ENCODE results near the gene DPYSL3. TPM values are rescaled to one million over a fixed set of nuclear protein-coding genes. Genes with fewer than 3 reads are reported as not detected.

DPYSL3 gene
- polyA plus RNA-seq, 4 donors, result 2.2 to 32.0 (median 13.7) TPM

- WGBS, 3 donors, result 62 to 81% (median 67%) methylated on average over 1 of the region's 1 CpG
- FAIRE-seq, result no peak
These were observed 41.8 kb upstream of the DPYSL3 start for GRCh38 chr5:147551677-147552076.

GRCh38 chr5:147547730-147548129 is 37.9 kb upstream of the DPYSL3 start:
- no peak for FAIRE-seq

More at GRCh38 chr5:147551677-147552076, 41.8 kb upstream of the DPYSL3 start:
- H3K27me3 ChIP-seq (ENCODE audit: control insufficient read depth in 3 of 3, insufficient read depth in 3 of 3, low read length in 3 of 3), result no peaks in the 10 kb centered on the region
- H3K4me1 ChIP-seq (ENCODE audit: control insufficient read depth in 3 of 3, insufficient read depth in 2 of 3, low read depth in 1 of 3, low read length in 2 of 3), result peaks cover 0 to 4% (median 3%) of the 10 kb centered on the region in 3 donors
- no peak overlapping the region for H3K27ac ChIP-seq (ENCODE audit: low read depth in 1 of 3, low read length in 2 of 3)
- no peaks in the 10 kb centered on the region for H3K9me3 ChIP-seq (ENCODE audit: control insufficient read depth in 2 of 2, insufficient read depth in 1 of 2, low read depth in 1 of 2, low read length in 1 of 2)
- no peaks in the 10 kb centered on the region for H3K36me3 ChIP-seq (ENCODE audit: control insufficient read depth in 3 of 3, insufficient read depth in 2 of 3, low read depth in 1 of 3, low read length in 3 of 3)
- H3K4me3 ChIP-seq (ENCODE audit: low read depth in 1 of 3, low read length in 3 of 3), result no peak overlapping the region
- no peak for DNase-seq

GRCh38 chr5:147544556-147544955 is 34.7 kb upstream of the DPYSL3 start:
- no peaks in the 10 kb centered on the region for H3K36me3 ChIP-seq (ENCODE audit: control insufficient read depth in 3 of 3, insufficient read depth in 2 of 3, low read depth in 1 of 3, low read length in 3 of 3)
- H3K4me3 ChIP-seq (ENCODE audit: low read depth in 1 of 3, low read length in 3 of 3), result no peak overlapping the region
- WGBS, 3 donors, result 52 to 69% (median 57%) methylated on average over 5 of the region's 5 CpGs
- no peak for FAIRE-seq
- H3K9me3 ChIP-seq (ENCODE audit: control insufficient read depth in 2 of 2, insufficient read depth in 1 of 2, low read depth in 1 of 2, low read length in 1 of 2), result no peaks in the 10 kb centered on the region
- H3K27me3 ChIP-seq (ENCODE audit: control insufficient read depth in 3 of 3, insufficient read depth in 3 of 3, low read length in 3 of 3), result no peaks in the 10 kb centered on the region
- no peak for DNase-seq
- H3K27ac ChIP-seq (ENCODE audit: low read depth in 1 of 3, low read length in 2 of 3), result no peak overlapping the region
- H3K4me1 ChIP-seq (ENCODE audit: control insufficient read depth in 3 of 3, insufficient read depth in 2 of 3, low read depth in 1 of 3, low read length in 2 of 3), result no peaks in the 10 kb centered on the region

More at GRCh38 chr5:147547730-147548129, 37.9 kb upstream of the DPYSL3 start:
- H3K9me3 ChIP-seq (ENCODE audit: control insufficient read depth in 2 of 2, insufficient read depth in 1 of 2, low read depth in 1 of 2, low read length in 1 of 2), result no peaks in the 10 kb centered on the region
- no peaks in the 10 kb centered on the region for H3K36me3 ChIP-seq (ENCODE audit: control insufficient read depth in 3 of 3, insufficient read depth in 2 of 3, low read depth in 1 of 3, low read length in 3 of 3)
- no peaks in the 10 kb centered on the region for H3K27me3 ChIP-seq (ENCODE audit: control insufficient read depth in 3 of 3, insufficient read depth in 3 of 3, low read length in 3 of 3)
- H3K4me3 ChIP-seq (ENCODE audit: low read depth in 1 of 3, low read length in 3 of 3), result no peak overlapping the region
- H3K4me1 ChIP-seq (ENCODE audit: control insufficient read depth in 3 of 3, insufficient read depth in 2 of 3, low read depth in 1 of 3, low read length in 2 of 3), result no peaks in the 10 kb centered on the region
- peak overlapping the region in 1 of 3 donors; percentile 9 for H3K27ac ChIP-seq (ENCODE audit: low read depth in 1 of 3, low read length in 2 of 3)
- DNase-seq, result no peak
- WGBS, 3 donors, result 58 to 82% (median 73%) methylated on average over 3 of the region's 3 CpGs

- Histone ChIP-seq H3K27me3 (ENCODE audit: control insufficient read depth in 3 of 3, insufficient read depth in 3 of 3, low read length in 3 of 3) (no peaks in the 10 kb centered on the region), H3K4me3 (ENCODE audit: low read depth in 1 of 3, low read length in 3 of 3) (no peak overlapping the region), H3K36me3 (ENCODE audit: control insufficient read depth in 3 of 3, insufficient read depth in 2 of 3, low read depth in 1 of 3, low read length in 3 of 3) (no peaks in the 10 kb centered on the region), H3K4me1 (ENCODE audit: control insufficient read depth in 3 of 3, insufficient read depth in 2 of 3, low read depth in 1 of 3, low read length in 2 of 3) (no peaks in the 10 kb centered on the region), H3K27ac (ENCODE audit: low read depth in 1 of 3, low read length in 2 of 3) (no peak overlapping the region), H3K9me3 (ENCODE audit: control insufficient read depth in 2 of 2, insufficient read depth in 1 of 2, low read depth in 1 of 2, low read length in 1 of 2) (no peaks in the 10 kb centered on the region)
- 11 to 43% (median 24%) methylated on average over 1 of the region's 1 CpG for WGBS, 3 donors
- DNase-seq, result no peak
- no peak for FAIRE-seq
These were observed 29.2 kb upstream of the DPYSL3 start for GRCh38 chr5:147539053-147539452.

GRCh38 chr5:147538236-147538635 is 28.4 kb upstream of the DPYSL3 start:
- Histone ChIP-seq H3K27me3 (ENCODE audit: control insufficient read depth in 3 of 3, insufficient read depth in 3 of 3, low read length in 3 of 3) (no peaks in the 10 kb centered on the region), H3K4me3 (ENCODE audit: low read depth in 1 of 3, low read length in 3 of 3) (no peak overlapping the region), H3K9me3 (ENCODE audit: control insufficient read depth in 2 of 2, insufficient read depth in 1 of 2, low read depth in 1 of 2, low read length in 1 of 2) (no peaks in the 10 kb centered on the region), H3K4me1 (ENCODE audit: control insufficient read depth in 3 of 3, insufficient read depth in 2 of 3, low read depth in 1 of 3, low read length in 2 of 3) (no peaks in the 10 kb centered on the region), H3K36me3 (ENCODE audit: control insufficient read depth in 3 of 3, insufficient read depth in 2 of 3, low read depth in 1 of 3, low read length in 3 of 3) (no peaks in the 10 kb centered on the region), H3K27ac (ENCODE audit: low read depth in 1 of 3, low read length in 2 of 3) (no peak overlapping the region)
- no peak for DNase-seq
- 95 to 97% (median 97%) methylated on average over 1 of the region's 1 CpG for WGBS, 3 donors
- FAIRE-seq, result no peak

GRCh38 chr5:147534172-147534951 is 24.5 kb upstream of the DPYSL3 start:
- Histone ChIP-seq H3K4me3 (ENCODE audit: low read depth in 1 of 3, low read length in 3 of 3) (no peak overlapping the region), H3K27me3 (ENCODE audit: control insufficient read depth in 3 of 3, insufficient read depth in 3 of 3, low read length in 3 of 3) (no peaks in the 10 kb centered on the region), H3K9me3 (ENCODE audit: control insufficient read depth in 2 of 2, insufficient read depth in 1 of 2, low read depth in 1 of 2, low read length in 1 of 2) (no peaks in the 10 kb centered on the region), H3K27ac (ENCODE audit: low read depth in 1 of 3, low read length in 2 of 3) (no peak overlapping the region), H3K36me3 (ENCODE audit: control insufficient read depth in 3 of 3, insufficient read depth in 2 of 3, low read depth in 1 of 3, low read length in 3 of 3) (no peaks in the 10 kb centered on the region), H3K4me1 (ENCODE audit: control insufficient read depth in 3 of 3, insufficient read depth in 2 of 3, low read depth in 1 of 3, low read length in 2 of 3) (no peaks in the 10 kb centered on the region)
- DNase-seq (no peak), FAIRE-seq (no peak)
- WGBS, 3 donors, result 56 to 70% (median 61%) methylated on average over 3 of the region's 3 CpGs

GRCh38 chr5:147532156-147532555 is 22.3 kb upstream of the DPYSL3 start:
- DNase-seq, result no peak
- FAIRE-seq, result no peak
- no peaks in the 10 kb centered on the region for H3K4me1 ChIP-seq (ENCODE audit: control insufficient read depth in 3 of 3, insufficient read depth in 2 of 3, low read depth in 1 of 3, low read length in 2 of 3)
- no peaks in the 10 kb centered on the region for H3K27me3 ChIP-seq (ENCODE audit: control insufficient read depth in 3 of 3, insufficient read depth in 3 of 3, low read length in 3 of 3)
- no peaks in the 10 kb centered on the region for H3K9me3 ChIP-seq (ENCODE audit: control insufficient read depth in 2 of 2, insufficient read depth in 1 of 2, low read depth in 1 of 2, low read length in 1 of 2)
- no peak overlapping the region for H3K4me3 ChIP-seq (ENCODE audit: low read depth in 1 of 3, low read length in 3 of 3)
- H3K36me3 ChIP-seq (ENCODE audit: control insufficient read depth in 3 of 3, insufficient read depth in 2 of 3, low read depth in 1 of 3, low read length in 3 of 3), result no peaks in the 10 kb centered on the region
- 63 to 67% (median 64%) methylated on average over 1 of the region's 1 CpG for WGBS, 3 donors
- no peak overlapping the region for H3K27ac ChIP-seq (ENCODE audit: low read depth in 1 of 3, low read length in 2 of 3)

GRCh38 chr5:147530530-147531389 is 20.9 kb upstream of the DPYSL3 start:
- no peak for FAIRE-seq
- WGBS, 3 donors, result 85 to 88% (median 87%) methylated on average over 7 of the region's 7 CpGs

More at GRCh38 chr5:147530530-147531389, 20.9 kb upstream of the DPYSL3 start:
- Histone ChIP-seq H3K27me3 (ENCODE audit: control insufficient read depth in 3 of 3, insufficient read depth in 3 of 3, low read length in 3 of 3) (peaks cover 0 to 3% (median 0%) of the 10 kb centered on the region in 3 donors), H3K36me3 (ENCODE audit: control insufficient read depth in 3 of 3, insufficient read depth in 2 of 3, low read depth in 1 of 3, low read length in 3 of 3) (no peaks in the 10 kb centered on the region), H3K9me3 (ENCODE audit: control insufficient read depth in 2 of 2, insufficient read depth in 1 of 2, low read depth in 1 of 2, low read length in 1 of 2) (no peaks in the 10 kb centered on the region), H3K27ac (ENCODE audit: low read depth in 1 of 3, low read length in 2 of 3) (no peak overlapping the region), H3K4me1 (ENCODE audit: control insufficient read depth in 3 of 3, insufficient read depth in 2 of 3, low read depth in 1 of 3, low read length in 2 of 3) (no peaks in the 10 kb centered on the region), H3K4me3 (ENCODE audit: low read depth in 1 of 3, low read length in 3 of 3) (no peak overlapping the region)
- no peak for DNase-seq
